ENCODE data around the gene CAMSAP2.

- TF ChIP-seq, protein P1, sequence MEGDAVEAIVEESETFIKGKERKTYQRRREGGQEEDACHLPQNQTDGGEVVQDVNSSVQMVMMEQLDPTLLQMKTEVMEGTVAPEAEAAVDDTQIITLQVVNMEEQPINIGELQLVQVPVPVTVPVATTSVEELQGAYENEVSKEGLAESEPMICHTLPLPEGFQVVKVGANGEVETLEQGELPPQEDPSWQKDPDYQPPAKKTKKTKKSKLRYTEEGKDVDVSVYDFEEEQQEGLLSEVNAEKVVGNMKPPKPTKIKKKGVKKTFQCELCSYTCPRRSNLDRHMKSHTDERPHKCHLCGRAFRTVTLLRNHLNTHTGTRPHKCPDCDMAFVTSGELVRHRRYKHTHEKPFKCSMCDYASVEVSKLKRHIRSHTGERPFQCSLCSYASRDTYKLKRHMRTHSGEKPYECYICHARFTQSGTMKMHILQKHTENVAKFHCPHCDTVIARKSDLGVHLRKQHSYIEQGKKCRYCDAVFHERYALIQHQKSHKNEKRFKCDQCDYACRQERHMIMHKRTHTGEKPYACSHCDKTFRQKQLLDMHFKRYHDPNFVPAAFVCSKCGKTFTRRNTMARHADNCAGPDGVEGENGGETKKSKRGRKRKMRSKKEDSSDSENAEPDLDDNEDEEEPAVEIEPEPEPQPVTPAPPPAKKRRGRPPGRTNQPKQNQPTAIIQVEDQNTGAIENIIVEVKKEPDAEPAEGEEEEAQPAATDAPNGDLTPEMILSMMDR (IDR thresholded peaks at IDR 0.05): no peak
- TF ChIP-seq EZH2 (IDR thresholded peaks at IDR 0.05): no peak
These were observed 38.8 kb upstream of the CAMSAP2 start for GRCh38 chr1:200699871-200700270.

All from neural progenitor cell (in vitro differentiated cells).